ACC112 (cell line): ENCODE measurements around the gene MAGI2.

ENCODE experiments used
- H2AFZ ChIP-seq: fragments of 200-600 bp; sonication (generic); one replicate; pipeline ENCODE4 v1.6.0; 2017; ENCODE audit warnings: antibody characterized with exemption, low read length; ENCODE audit not compliant: unreplicated experiment
- H3K27ac ChIP-seq: fragments of 200-600 bp; sonication (generic); 2 replicates; pipeline ENCODE4 v1.5.1; 2014; ENCODE audit warnings: low read depth, mild to moderate bottlenecking, antibody characterized with exemption, low read length, moderate library complexity
- H3K27me3 ChIP-seq: fragments of 200-600 bp; sonication (generic); 2 replicates; pipeline ENCODE4 v1.6.1; 2014; ENCODE audit warnings: mild to moderate bottlenecking, antibody characterized with exemption, low read length, moderate library complexity, mixed read lengths; ENCODE audit not compliant: insufficient read depth
- H3K36me3 ChIP-seq: fragments of 200-600 bp; sonication (generic); 2 replicates; pipeline ENCODE4 v1.6.1; 2016; ENCODE audit warnings: mild to moderate bottlenecking, antibody characterized with exemption, low read length, moderate library complexity, mixed read lengths; ENCODE audit not compliant: insufficient read depth
- H3K4me1 ChIP-seq: fragments of 200-600 bp; sonication (generic); one replicate; pipeline ENCODE4 v1.6.1; 2016; ENCODE audit warnings: low read length, mixed read lengths; ENCODE audit not compliant: insufficient read depth, unreplicated experiment, control insufficient read depth
- H3K4me3 ChIP-seq: fragments of 200-600 bp; sonication (generic); 2 replicates; pipeline ENCODE4 v1.5.1; 2014; ENCODE audit warnings: mild to moderate bottlenecking, low read depth, low read length
- H3K79me2 ChIP-seq: fragments of 200-600 bp; sonication (generic); one replicate; pipeline ENCODE4 v1.6.0; 2016; ENCODE audit warnings: low read length; ENCODE audit not compliant: control insufficient read depth, unreplicated experiment, insufficient read depth

Gene MAGI2

GRCh38 chr7:78153285-78153684, 1300.2 kb downstream of the MAGI2 start:
- Histone ChIP-seq H3K27me3 (no peaks in the 10 kb centered on the region), H2AFZ (no peak overlapping the region), H3K36me3 (no peaks in the 10 kb centered on the region), H3K4me1 (peaks cover 28% of the 10 kb centered on the region), H3K27ac (no peak overlapping the region), H3K79me2 (no peaks in the 10 kb centered on the region), H3K4me3 (no peak overlapping the region)

GRCh38 chr7:78151229-78151628, 1302.2 kb downstream of the MAGI2 start:
- H3K27ac ChIP-seq = peak overlapping the region; percentile 22; the same call in 1 of the 2 replicates
- H3K36me3 ChIP-seq = no peaks in the 10 kb centered on the region
- no peaks in the 10 kb centered on the region for H3K79me2 ChIP-seq
- H2AFZ ChIP-seq = no peak overlapping the region
- peaks cover 32% of the 10 kb centered on the region for H3K4me1 ChIP-seq
- no peak overlapping the region for H3K4me3 ChIP-seq
- no peaks in the 10 kb centered on the region for H3K27me3 ChIP-seq

DNA sequence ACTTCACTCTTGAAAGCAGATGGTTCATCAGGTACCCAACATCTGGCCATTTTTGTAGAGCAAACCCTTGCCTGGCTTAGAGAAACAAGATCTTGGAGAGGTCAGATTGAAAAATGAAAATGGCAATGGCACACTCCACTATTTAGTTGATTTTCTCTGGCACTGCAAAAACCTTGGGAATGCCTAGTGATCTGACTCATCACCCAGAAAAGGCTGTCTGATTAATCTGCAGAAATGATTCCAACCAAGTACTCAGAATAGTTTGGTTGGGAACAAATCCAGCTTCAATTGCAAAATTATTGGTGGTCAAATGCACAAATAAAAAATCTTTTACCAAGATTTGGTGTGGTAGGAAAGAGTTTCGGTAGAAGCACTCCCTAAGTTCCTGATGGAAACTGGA, 1303.7 kb downstream of the MAGI2 start:
- Histone ChIP-seq H3K79me2 (no peaks in the 10 kb centered on the region), H2AFZ (no peak overlapping the region), H3K4me3 (no peak overlapping the region), H3K36me3 (no peaks in the 10 kb centered on the region), H3K4me1 (peaks cover 32% of the 10 kb centered on the region), H3K27ac (0 out of 2 replicates have a peak overlapping the region, but pooled peaks have one; percentile 3), H3K27me3 (no peaks in the 10 kb centered on the region)

DNA sequence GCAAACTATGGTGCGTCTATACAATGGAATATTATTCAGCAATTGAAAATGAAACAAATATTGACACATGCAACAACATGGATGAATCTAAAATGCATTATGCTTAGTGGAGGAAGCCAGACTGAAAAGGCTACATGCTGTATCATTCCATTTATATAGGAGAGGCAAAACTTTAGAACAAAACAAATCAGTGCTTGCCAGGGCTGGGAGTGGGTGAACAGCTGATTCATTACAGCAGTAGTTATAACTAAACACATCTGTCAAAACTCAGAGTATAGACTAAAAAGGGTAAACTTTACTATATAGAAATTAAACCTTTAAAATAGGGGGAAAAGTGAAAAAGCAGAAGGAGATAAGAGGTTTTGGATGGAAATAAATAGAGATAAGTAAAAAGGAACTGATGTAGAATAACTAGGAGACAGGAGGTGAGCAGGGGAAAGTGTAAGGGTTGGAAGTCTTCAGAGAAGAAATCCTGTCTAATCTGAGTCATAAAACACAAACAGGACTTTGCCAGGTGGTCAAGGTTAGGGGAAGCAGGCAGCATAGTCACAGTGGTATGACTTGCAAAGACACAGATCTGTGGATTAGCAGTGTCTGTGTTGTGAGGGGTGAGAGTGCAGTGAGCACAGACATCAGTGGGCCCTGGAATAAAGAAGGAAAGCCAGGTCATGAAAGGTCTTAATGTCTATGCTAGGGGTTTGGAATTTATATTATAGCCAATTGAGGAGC, 1305.1 kb downstream of the MAGI2 start:
- no peaks in the 10 kb centered on the region for H3K36me3 ChIP-seq
- no peak overlapping the region for H3K27ac ChIP-seq
- H3K4me1 ChIP-seq = peaks cover 32% of the 10 kb centered on the region
- no peak overlapping the region for H2AFZ ChIP-seq
- no peak overlapping the region for H3K4me3 ChIP-seq
- no peaks in the 10 kb centered on the region for H3K79me2 ChIP-seq
- H3K27me3 ChIP-seq = no peaks in the 10 kb centered on the region

DNA sequence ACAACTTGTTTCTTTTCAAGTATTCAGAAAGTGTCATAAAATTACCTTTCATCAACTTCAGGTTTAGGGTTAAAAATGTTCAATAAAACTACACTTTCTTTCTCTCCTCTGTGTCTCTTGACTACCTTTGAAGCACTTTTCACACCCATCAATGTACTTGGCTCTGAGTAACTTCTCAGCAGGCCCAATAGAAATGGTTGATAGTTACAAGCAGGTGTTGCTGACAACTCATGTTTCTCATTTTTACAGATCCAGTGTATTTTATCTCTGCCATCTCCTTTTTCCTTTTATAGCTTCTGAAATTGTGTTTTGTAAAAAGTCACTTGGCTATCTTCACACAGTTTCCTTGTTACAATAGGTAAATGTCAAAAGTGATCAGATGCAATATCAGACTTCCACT, 1306.9 kb downstream of the MAGI2 start:
- Histone ChIP-seq H3K27me3 (no peaks in the 10 kb centered on the region), H2AFZ (no peak overlapping the region)

DNA sequence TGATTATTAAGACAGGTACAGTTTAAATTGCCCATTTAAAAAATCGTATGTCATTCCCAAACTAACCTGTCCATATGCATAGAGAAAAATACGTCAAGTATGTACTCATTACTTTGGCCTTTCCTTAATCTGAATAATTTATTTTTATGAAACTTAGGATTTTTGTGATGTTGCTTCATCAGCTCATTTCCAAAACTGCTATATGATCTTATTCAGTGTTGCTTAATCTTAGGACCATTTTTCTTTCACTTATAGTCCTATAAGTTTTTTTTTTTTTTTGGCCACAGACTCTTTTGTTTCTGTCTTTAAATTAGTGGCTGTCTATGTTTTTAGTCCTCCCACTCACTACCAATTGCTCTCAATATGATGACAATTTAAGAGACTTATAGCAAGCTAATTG, 1309.8 kb downstream of the MAGI2 start:
- Histone ChIP-seq H3K4me3 (no peak overlapping the region), H3K36me3 (no peaks in the 10 kb centered on the region), H3K27ac (no peak overlapping the region), H3K27me3 (no peaks in the 10 kb centered on the region), H2AFZ (no peak overlapping the region), H3K79me2 (no peaks in the 10 kb centered on the region), H3K4me1 (peaks cover 23% of the 10 kb centered on the region)

More for the DNA sequence above, 1306.9 kb downstream of the MAGI2 start:
- peaks cover 30% of the 10 kb centered on the region for H3K4me1 ChIP-seq
- no peak overlapping the region for H3K27ac ChIP-seq
- no peaks in the 10 kb centered on the region for H3K36me3 ChIP-seq
- H3K4me3 ChIP-seq = no peak overlapping the region
- H3K79me2 ChIP-seq = no peaks in the 10 kb centered on the region

GRCh38 chr7:78141522-78142281, 1311.8 kb downstream of the MAGI2 start:
- Histone ChIP-seq H3K4me1 (peaks cover 15% of the 10 kb centered on the region), H3K79me2 (no peaks in the 10 kb centered on the region), H3K27me3 (no peaks in the 10 kb centered on the region), H3K36me3 (no peaks in the 10 kb centered on the region), H2AFZ (no peak overlapping the region), H3K4me3 (no peak overlapping the region), H3K27ac (no peak overlapping the region)

GRCh38 chr7:78140109-78140508, 1313.4 kb downstream of the MAGI2 start:
- Histone ChIP-seq H3K27ac (no peak overlapping the region), H3K36me3 (no peaks in the 10 kb centered on the region), H3K79me2 (no peaks in the 10 kb centered on the region), H3K27me3 (no peaks in the 10 kb centered on the region), H3K4me3 (no peak overlapping the region), H2AFZ (no peak overlapping the region), H3K4me1 (peaks cover 15% of the 10 kb centered on the region)

- H3K36me3 ChIP-seq = no peaks in the 10 kb centered on the region
- H2AFZ ChIP-seq = no peak overlapping the region
- peaks cover 15% of the 10 kb centered on the region for H3K4me1 ChIP-seq
- no peak overlapping the region for H3K27ac ChIP-seq
- no peak overlapping the region for H3K4me3 ChIP-seq
- no peaks in the 10 kb centered on the region for H3K79me2 ChIP-seq
- no peaks in the 10 kb centered on the region for H3K27me3 ChIP-seq
Measured at GRCh38 chr7:78139335-78139734, 1314.1 kb downstream of the MAGI2 start.

DNA sequence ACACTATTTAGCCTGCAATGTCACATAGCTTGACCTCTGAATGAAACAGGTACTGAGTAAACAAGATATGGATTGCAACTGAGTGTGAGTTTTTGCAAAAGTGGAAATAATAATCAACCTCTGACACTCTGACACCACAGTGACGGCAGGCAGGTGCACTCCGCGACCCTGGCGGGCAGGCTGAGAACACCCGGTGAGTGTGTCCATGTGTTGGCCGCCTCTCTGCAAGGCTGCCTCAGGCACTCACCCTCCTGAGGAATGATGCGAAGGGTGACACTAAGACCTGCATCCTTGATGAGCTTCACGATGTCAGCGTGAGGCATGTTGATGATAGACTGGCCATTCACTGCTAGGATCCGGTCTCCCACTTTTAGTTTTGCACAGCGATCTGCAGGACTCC, 1318.7 kb downstream of the MAGI2 start:
- Histone ChIP-seq H3K36me3 (no peaks in the 10 kb centered on the region), H3K79me2 (no peaks in the 10 kb centered on the region), H3K4me3 (no peak overlapping the region), H2AFZ (no peak overlapping the region), H3K27me3 (no peaks in the 10 kb centered on the region), H3K27ac (no peak overlapping the region), H3K4me1 (peaks cover 5% of the 10 kb centered on the region)

GRCh38 chr7:78134256-78134655, 1319.2 kb downstream of the MAGI2 start:
- no peak overlapping the region for H3K4me3 ChIP-seq

More at GRCh38 chr7:78134256-78134655, 1319.2 kb downstream of the MAGI2 start:
- Histone ChIP-seq H3K36me3 (no peaks in the 10 kb centered on the region), H3K27me3 (no peaks in the 10 kb centered on the region), H3K79me2 (no peaks in the 10 kb centered on the region), H2AFZ (no peak overlapping the region), H3K27ac (no peak overlapping the region), H3K4me1 (peaks cover 3% of the 10 kb centered on the region)
